SIG-M5 (cell line): ENCODE data around the gene ILKAP.

Experiments used
- DNase-seq: peaks from one replicate; lab custom pipeline; 2025; lab: John Stamatoyannopoulos, UW

Gene ILKAP

DNA sequence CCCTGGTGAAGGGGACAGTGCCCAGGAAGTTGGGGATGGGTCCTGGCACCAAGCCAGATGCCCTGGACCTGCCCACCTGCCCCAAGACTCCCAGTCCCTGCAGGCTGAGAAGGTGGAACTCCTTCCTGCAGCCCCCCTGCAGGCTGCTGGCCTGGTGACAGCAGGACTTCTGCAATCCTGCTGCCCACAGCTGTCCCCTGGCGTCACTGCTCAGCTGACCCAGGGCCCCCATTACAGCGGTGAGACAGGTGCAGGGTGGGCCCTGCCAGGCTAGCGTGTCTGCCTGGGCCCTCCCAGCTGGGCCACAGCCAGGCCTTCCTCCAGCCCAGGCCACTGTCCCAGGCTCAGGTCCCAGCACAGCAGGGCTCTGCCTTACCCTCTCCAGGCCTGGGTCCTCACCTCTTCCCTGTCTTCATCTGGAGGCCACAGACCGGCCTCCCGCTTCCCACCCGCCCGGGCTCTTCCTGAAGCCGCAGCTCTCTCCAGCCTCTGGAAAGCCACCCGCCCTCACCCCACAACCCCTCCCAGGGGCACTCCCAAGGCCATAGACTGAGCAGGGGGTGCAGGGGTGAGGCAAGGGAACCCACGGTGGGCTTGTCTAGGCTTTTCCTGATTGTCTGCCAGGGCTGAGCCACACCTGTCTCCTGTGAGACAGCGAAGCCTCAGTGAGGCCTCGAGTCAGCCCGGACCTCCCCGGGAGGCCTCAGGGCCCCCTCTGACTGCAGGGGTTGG is 53.5 kb downstream of the ILKAP start:
- no peak for DNase-seq

DNA sequence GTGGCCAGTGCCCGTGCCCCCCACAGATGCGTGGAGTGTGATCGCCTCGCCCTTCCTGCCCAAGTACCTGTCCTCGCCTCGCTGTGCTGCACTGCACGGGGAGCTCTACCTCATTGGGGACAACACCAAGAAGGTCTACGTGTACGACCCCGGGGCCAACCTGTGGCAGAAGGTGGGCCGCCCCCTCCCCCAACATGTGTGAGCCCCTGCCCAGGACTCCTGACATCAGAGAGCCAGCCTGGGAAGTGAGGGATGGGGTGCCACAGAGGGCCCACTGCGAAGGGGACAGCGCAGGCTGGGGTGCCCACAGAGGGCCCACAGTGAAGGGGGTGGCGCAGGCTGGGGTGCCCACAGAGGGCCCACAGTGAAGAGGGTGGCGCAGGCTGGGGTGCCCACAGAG is 54.5 kb downstream of the ILKAP start:
- DNase-seq: no peak

DNA sequence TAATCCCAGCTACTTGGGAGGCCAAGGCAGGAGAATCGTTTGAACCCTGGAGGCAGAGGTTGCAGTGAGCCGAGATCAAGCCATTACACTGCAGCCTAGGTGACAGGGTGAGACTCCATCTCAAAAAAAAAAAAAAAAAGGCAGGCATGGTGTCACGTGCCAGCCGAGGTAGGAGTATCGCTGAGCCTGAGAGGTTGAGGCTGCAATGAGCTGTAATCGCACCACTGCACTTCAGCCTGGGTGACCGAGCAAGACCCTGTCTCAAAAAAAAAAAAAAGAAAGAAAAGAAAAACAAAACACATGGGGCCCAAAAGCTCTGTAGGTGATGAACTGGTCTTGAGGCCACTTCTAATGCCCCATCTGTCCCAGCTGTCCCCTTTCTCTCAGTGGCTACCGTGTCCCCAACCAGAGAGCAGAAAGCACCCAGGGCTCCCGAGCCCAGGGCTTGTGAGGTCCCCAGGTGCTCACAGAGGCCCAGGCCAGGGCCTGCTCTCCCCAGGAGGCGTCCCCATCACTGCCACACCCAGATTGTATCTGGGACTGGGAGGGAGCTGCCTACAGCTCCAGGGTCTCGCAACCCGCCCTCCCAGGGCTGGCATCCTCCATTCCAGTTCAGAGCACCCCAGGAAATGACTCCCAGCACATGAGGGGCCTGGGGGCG is 56.5 kb downstream of the ILKAP start:
- DNase-seq: no peak

DNA sequence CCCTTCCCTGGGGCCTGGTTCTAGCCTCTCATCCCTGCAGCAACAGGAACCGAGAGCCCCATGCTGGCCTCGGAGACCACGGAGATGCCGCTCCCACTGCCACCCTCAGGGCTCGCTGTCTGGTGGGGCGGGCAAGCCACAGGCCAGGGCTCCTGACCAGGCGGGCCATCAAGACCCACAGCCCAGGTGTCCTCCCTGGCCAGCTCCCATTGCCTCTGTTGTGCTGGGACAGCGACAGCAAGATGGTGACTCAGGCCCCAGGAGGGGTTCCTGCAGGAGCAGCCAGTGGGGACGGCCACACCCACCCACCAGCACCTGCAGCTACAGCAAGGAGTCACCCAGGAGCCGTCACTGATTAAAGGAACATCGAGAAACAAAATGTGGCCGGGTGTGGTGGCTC is 57.6 kb downstream of the ILKAP start:
- no peak for DNase-seq

DNA sequence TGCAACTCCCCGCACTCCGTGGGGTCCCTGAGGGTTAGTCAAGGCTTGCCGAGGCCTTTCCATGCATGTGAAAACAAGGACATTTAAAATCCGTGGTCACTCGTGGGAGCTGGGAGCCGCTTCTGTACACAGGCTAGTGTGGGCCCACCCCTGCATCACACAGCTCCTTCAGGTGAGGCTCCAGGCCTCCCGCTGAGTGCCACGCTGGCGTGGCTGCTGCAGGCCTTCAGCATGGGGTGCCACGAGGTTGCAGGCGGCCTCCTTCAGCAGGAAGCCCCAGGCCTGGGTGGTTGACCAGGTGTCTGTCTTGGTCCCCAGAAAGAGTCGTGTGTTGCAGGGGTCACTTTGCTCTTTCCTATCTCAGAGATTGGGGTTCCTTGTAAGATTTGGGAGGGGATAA is 58.4 kb downstream of the ILKAP start:
- DNase-seq: no peak

DNA sequence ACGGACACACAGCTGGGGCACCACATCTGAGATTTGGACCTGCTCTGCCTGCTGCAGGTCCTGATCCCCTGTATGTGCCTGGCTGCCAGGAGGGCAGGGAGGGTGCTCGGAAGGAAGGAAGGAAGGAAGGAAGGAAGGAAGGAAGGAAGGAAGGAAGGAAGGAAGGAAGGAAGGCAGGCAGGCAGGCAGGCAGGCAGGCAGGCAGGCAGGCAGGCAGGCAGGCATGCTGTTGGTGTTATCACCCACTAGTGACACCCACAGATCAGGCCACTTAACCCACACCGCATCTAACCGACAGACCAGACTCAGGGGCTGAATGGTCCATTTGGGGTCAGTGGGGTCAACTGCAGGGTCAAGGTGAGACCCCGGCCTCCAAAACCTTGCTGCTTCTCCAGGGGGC is 59.2 kb downstream of the ILKAP start:
- no peak for DNase-seq

DNA sequence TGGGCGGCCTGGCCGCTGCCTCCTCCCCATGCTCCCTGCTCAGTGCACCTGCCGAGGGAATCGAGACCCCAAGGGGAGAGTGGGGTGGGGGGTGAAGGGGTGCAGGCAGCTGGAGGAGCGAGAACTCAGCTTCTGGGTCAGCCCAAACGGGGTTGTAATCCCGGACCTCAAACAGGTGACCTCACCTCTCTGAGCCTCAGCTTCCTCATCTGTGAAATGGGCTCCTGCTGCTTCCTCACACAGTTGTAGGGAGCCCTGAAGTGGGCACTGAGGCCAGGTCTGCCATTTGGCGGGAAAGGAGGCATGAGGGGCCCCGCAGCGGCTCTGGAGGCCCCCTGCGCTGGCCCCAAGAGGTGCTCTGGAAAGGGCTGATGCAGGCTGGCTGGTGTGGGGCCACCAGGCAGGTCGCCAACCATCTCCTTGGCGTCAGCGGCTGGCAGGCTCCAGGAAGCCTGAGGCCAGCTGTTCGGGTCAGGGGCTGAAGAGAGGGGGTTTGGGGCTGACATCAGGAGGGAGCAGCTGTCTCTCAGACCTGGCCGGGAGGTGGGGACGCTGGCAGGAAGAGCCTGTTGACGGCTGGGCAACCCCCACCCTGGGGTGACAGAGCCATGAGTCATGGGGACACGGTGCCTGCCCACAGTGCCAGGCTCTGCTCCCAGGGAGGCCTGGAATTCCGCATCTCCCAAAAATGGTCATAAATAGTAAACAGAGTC is 60.1 kb downstream of the ILKAP start:
- DNase-seq: no peak

DNA sequence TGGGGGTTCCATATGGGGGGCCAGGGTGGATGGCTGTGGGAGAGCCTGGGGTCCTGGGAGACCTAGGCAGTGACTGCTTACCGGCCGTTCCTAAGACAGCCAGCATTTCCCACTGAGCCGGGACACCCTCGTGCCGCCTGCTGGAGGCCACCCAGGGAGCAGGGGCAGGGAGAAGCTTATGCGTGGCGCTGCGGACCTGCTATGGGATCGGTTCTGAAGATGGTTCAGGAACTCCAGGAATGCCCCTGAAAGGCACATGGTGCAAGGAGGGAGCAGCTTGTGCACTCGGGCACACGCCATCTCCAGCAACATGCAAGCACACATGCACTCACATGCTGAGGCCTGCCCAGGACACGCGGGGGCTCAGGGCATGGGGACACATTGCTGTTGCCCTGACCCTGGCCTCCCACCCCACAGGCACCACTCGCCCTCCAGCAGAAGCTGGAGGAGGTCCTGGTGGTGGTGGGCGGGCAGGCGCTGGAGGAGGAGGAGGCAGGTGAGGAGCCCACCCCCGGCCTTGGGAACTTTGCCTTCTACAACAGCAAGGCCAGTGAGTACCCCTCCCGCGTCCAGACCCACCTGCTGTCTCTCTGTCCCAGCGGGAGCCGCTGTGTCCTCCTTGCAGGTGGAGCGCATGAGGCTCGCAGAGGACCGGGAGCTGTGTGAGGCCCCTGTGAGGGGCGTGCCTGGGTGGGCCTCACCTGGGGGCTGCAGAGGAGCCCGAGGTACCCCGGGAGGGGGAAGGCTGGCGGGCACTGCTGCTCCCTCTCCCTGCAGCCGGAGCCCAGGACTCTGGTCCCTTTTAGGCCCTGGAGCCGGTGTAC is 60.9 kb downstream of the ILKAP start:
- DNase-seq: no peak

DNA sequence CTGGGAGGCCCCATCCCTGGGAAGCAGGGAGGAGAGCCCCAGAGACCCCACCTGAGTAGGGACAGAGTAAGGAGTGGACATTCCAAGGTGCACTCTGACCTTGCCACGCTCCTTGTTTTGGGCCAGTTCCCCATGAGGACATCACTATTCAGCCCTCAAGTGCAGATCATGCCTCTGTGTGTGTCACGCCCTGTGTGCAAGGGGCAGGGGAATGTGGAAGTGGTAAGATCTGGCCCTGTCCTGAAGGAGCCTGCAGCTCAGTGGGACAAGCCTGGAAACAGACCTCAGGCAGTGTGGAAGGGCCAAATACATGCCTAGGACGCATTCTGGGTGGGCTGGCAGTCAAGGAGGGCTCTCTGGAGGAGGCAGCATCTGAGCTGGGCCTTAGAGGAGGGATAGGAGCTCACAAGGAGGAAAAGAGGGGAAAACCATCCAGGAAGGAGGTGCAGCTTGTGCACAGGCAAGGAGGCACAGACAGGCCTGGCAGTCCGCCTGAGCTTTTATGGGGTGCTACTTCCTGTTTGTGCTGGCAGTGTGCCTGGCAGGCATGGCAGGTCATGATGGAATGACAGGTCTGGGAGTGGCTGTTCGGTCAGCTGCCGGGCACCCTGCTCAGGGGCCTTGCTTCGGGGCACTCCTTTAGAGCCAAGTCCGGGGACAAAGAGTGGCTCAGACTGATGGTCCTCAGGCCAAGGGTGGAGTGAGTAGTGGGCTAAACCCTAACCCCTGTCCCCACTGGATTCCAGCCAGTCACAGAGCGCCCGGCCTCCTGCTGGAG is 61.8 kb downstream of the ILKAP start:
- DNase-seq: no peak

DNA sequence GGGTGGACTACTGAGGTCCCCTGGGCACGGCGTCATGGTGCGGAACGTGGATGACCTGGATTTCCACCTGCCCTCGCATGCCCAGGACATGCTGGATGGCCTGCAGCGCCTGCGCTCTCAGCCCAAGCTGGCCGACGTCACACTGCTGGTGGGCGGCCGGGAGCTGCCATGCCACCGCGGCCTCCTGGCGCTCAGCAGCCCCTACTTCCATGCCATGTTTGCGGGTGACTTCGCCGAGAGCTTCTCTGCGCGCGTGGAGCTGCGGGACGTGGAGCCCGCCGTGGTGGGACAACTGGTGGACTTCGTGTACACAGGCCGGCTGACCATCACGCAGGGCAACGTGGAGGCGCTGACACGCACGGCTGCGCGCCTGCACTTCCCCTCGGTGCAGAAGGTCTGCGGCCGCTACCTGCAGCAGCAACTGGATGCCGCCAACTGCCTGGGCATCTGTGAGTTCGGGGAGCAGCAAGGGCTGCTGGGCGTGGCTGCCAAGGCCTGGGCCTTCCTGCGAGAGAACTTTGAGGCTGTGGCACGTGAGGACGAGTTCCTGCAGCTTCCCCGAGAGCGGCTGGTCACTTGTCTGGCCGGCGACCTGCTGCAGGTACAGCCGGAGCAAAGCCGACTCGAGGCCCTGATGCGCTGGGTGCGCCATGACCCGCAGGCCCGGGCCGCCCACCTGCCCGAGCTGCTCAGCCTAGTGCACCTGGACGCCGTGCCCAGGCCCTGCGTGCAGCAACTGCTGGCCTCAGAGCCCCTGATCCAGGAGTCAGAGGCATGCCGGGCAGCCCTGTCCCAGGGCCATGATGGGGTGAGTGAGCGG is 62.6 kb downstream of the ILKAP start:
- no peak for DNase-seq

DNA sequence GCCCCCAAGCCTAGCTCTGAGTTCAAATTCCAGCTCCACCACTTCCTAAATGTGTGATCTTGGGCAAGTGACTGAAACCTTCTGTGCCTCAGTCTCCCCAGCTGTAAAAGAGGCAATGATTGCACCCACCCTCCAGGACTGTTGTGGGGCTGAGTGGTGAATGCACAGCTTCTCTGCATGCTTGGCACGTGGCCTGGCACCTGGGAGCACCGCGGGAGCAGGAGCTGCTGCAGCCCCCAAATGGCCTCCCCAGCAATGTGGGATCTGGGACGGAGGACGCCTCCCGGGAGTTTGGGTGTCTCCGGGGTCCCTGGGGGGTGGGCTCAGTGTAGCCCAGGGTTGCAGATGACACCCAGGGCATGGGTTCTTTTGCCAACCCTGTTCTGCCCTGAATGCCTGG is 63.5 kb downstream of the ILKAP start:
- no peak for DNase-seq

DNA sequence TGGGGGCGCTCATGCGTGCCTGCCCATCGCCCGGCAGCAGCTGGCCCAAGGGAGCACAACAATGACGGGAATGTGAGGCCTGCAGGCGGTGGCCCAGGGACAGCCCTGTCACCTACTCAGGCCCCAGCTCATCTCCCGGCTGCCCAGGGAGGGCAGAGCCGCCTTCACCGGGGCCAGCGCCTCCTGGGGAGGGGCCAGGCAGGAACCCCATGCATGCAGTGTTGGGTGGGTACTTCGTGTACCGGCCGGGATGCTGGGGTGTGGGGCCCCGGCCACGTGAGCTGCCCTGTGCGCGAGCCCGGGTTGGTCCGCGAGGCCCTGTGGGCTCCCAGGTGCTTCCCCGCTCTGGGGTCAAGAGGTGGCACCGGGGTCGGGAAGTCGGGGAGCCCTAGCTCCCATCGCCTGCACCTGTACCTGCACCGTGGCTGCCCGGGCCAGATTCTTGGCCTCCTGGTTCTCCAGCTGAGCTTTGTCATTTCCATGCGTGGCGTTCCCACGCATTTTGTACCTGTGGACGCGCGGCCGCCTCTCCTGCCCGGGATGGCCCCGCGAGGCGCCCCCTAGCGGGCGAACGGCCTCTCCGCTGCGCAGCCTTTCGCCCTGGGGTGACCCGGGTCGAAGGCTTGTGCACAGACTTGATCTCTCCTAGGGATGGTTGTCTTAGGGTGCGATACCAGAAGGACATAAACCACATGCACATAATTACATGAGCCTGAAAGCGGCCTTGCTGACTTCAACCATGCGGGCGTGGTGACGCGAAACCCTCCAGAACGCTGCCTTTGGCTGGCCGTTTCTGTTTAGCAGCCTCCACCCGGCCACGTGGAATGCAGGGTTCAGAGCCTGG is 64.1 kb downstream of the ILKAP start:
- DNase-seq: no peak

DNA sequence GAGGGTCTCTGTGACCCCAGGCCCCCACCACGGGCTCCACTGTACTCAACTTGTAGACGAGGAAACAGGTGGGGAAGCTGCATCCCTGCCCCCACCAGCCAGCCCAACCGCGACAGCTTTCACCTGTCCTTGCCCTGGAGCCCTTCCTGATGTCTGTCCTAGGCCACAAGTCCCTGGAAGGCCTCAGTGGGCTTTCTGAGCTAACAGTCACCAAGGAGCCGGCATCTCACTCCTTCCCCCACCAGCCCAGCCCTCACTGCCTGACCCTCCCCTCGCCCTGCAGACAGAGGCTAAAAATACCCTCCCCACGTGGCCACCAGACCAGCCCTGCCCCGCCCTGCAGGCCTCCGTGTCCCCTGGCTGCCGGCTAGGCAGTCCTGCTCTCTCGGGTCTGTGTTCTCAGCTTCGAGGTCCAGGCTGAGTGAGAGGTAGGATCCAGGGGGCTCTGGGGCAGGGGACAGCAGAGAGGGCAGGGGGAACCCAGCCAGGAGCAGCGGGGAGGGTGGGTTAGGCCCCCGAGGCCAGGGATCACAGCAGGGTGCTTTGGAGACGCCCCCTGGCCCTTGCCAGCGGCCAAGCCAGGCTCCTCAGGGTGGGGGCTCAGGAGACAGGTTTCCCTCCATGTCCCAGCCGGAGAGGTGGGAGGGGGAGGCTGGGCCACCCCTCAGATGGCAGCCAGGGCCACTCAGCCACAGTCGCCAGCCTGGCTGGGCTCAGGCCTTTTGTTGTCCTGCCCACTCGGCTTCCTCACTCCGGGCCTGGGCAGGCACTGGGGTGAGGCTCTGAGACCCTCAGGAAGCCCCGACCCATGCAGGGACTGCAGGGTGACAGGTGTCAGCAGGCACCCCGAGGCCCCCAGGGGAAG is 64.9 kb downstream of the ILKAP start, which contains the start of gene KLHL30:
TSS of gene KLHL30 (plus strand) at position 338 of the 865 bp plus-strand sequence. CDS start 2,087 bp downstream, outside the sequence.
- no peak for DNase-seq

DNA sequence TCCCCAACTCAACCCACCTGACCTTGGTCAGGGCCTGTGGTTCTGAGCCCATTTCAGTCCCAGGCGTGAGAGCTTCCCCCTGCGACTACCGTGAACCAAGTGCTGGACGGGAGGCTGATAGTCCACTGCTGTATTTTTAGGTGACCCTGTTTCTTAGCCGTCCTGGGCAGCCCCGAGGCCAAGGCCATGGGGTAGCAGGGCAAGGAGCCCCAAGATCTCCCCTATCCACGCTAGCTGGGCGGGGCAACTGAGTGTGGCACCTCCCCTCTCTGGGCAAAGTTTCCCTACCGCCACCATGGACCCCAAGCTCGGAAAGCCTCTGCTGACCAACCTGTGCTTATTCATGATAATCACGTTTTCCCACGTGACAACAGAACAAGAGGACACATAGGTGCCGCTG is 65.6 kb downstream of the ILKAP start:
- DNase-seq: no peak

DNA sequence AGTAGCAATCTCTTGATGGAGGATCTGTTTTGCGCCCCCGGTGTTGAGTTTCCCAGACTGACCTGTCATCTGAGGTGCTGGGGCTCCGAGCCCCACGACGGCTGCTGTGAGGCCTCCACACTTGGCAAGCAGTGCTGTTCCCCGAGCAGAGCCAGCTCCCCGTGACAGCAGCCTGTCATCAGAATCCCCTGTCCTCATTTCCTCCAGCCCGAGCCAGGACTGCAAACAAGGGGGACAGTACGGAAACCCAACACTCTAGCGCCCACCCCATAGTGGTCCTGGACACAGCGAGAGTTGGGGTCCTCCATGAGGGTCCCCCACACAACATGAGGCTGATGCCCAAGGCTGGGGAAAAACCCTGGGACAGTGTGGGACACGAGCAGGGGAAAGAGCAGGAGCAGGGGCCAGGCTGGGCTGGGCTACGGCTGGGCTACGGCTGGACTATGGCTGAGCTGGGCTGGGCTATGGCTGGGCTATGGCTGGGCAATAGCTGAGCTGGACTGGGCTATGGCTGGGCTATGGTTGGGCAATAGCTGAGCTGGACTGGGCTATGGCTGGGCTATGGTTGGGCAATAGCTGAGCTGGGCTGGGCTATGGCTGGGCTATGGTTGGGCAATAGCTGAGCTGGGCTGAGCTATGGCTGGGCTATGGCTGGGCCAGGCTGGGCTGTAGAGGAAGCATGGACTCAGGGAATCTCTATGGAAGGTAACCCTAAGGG is 66.5 kb downstream of the ILKAP start:
- DNase-seq: no peak

DNA sequence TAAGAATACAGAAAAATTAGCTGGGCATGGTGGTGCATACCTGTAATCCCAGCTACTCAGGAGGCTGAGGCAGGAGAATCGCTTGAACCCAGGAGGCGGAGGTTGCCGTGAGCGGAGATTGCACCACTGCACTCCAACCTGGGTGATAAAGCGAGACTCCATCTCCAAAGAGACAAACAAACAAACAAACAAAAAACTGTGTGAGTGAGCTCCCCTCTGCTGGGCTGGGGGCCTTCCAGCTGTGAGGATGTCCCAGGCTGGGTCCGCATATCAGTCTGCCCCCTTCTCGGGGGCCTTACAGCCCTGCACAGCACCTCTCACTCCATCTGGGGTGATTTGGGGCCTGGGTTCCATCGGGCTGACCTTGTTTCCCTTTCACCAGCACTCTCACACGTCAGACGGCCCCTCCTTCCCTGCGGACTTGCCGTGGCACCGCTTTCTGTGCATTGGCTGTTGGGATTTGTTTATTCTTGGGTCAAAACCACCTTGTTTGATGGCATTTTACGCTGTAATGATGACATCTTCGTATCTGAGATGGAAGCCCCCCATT is 67.8 kb downstream of the ILKAP start:
- DNase-seq: no peak

DNA sequence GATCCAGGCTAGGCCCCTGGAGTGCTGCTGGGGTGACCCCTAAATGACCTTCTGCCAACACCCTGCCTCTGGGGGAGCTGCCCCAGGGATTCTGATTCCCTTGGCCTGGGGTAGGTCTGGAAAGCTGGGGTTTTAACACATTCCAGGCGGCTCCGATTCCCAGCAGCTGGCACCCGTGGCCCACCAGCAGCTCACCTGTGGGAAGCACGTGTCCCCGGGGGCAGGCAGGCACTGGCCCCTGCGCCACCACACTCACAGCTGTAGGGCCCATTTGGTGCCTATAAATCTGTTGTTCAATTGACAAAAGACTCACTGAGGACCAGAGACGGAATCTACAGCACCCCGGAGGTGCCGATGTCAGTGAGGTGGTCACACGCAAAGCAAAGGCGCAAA is 69.1 kb downstream of the ILKAP start:
- no peak for DNase-seq
